Omental fat pad (tissue), 4 donors: ENCODE data around the gene GALNT14. TPM values are rescaled to one million over a fixed set of nuclear protein-coding genes. Genes with fewer than 3 reads are reported as not detected.
"Not testable (repeated sequence)": the region's sequence is repeated elsewhere in the genome, so short reads cannot be mapped to it uniquely, and the experiment has no call there.

Experiments
- ATAC-seq: fragments of 150-250 bp; one replicate; pipeline ENCODE4 v1.9.1; 2016; ENCODE audit warnings: mild to moderate bottlenecking, moderate library complexity; ENCODE audit not compliant: low FRiP score
- DNase-seq: peaks from one replicate; pipeline ENCODE4 v3.0.0-alpha.2; 2019; ENCODE audit warnings: low spot score
- total RNA-seq, 4 donors: library from RNA; depleted of rRNA; stranded (reverse); fragments of >200 nt; gene quantifications; one replicate each; pipeline ENCODE4 v1.1.0, GENCODE V29; 2016
- TF ChIP-seq, protein P1 (sequence below), 3 donors: fragments of 450-650 bp; IDR thresholded peaks; one replicate each; pipeline ENCODE4 v1.5.1; 2016 to 2017; ENCODE audit warnings: antibody characterized with exemption in 3 of 3, mild to moderate bottlenecking in 3 of 3, moderate library complexity in 2 of 3

GALNT14 gene
- total RNA-seq, 4 donors from 2014 or later, result 0.65 to 2.6 (median 2.0) TPM

DNA sequence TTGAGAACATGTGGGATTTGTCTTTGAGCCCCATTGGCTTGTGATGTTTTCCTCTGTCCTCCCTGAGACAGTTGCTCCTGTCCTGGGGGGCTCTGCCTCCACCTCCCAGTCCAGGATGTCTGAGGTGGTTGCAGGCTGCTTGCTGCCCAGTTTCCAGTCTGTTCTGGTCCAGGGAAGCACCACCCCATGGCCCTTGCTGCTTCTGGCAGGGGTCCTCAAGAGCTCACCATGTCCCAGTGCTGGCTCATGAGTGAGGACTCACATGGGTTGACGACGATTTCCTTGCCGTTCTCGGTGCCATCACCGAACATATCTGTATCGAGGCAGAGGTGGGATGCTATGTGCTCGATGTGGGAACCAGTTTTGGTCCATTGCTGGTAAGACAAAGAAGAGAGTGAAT, 227.6 kb downstream of the GALNT14 start:
- TF ChIP-seq, protein P1, sequence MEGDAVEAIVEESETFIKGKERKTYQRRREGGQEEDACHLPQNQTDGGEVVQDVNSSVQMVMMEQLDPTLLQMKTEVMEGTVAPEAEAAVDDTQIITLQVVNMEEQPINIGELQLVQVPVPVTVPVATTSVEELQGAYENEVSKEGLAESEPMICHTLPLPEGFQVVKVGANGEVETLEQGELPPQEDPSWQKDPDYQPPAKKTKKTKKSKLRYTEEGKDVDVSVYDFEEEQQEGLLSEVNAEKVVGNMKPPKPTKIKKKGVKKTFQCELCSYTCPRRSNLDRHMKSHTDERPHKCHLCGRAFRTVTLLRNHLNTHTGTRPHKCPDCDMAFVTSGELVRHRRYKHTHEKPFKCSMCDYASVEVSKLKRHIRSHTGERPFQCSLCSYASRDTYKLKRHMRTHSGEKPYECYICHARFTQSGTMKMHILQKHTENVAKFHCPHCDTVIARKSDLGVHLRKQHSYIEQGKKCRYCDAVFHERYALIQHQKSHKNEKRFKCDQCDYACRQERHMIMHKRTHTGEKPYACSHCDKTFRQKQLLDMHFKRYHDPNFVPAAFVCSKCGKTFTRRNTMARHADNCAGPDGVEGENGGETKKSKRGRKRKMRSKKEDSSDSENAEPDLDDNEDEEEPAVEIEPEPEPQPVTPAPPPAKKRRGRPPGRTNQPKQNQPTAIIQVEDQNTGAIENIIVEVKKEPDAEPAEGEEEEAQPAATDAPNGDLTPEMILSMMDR (IDR thresholded peaks at IDR 0.05), result no peak
- no peak for DNase-seq
- no peak for ATAC-seq

DNA sequence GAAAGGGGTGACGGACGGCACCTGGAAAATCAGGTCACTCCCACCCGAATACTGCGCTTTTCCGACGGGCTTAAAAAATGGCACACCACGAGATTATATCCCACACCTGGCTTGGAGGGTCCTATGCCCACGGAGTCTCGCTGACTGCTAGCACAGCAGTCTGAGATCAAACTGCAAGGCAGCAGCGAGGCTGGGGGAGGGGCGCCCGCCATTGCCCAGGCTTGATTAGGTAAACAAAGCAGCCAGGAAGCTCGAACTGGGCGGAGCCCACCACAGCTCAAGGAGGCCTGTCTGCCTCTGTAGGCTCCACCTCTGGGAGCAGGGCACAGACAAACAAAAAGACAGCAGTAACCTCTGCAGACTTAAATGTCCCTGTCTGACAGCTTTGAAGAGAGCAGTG, 233.8 kb downstream of the GALNT14 start:
- ATAC-seq, result not testable (repeated sequence)

DNA sequence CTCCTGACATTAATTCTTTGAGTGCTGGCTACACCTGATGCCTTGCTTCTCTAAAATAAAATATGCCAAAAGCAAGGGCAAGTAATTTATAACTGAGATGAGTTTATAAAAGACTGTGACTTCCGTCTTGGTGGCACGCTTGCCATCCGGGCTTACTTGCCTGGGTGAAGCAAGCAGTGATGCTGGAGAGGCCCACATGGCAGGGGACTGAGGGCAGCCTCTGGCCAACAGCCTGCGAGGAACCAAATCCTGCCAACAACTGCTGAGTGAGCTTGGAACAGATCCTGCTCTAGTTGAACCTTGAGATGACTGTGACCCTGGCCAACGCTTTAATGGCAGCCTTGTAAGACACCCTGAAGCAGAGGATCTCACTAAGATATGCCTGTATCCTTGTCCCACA, 234.9 kb downstream of the GALNT14 start:
- no peak for ATAC-seq
- DNase-seq, result no peak
- TF ChIP-seq, protein P1 (IDR thresholded peaks at IDR 0.05), result no peak

More for the DNA sequence above, 233.8 kb downstream of the GALNT14 start:
- not testable (repeated sequence) for DNase-seq

DNA sequence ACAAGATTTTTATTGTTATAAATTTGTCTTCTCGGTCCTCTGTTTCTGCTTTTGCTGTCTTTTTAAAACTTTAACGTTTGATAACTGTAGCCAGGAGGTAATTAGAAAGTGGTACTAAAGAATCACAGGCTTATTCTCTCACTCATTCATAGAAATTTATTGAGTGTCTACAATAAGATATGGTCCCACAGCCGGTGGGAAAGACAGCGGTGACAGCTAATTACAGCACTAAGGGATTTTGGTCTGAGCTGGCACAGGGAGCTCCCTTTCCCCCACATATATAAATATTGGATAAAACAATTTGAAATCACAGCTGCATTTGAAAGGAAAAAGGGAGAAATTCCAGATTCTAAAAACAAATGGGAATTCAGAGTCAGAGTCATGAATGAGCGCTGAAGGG, 237.9 kb downstream of the GALNT14 start:
- ATAC-seq, result no peak
- no peak for DNase-seq
- TF ChIP-seq, protein P1 (IDR thresholded peaks at IDR 0.05), result no peak

DNA sequence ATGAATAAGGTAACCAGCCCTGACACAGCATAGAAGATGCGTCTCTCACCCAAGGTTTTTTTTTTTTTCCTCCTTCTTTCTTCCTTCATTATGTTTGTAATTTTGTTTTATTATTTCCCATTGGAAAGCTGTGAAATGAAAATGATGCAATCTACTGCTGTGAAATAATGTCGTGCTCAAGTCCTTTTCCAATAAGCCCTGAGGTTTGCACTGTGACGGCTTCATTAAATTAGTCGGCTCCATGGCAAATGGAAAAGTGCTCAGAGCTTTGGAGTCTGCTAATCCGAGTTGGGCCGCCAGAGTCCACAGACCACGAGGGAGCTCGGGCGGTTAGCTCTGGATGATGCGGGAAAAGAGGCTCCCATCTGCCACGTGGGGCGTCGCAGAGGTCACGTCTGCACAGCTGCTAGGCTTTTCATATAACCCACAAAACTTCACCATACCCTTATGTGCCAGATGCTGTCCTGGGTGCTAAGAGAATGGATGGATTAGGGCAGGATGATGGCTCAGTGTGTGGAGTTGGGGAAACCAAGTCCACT, 238.7 kb downstream of the GALNT14 start:
- no peak for ATAC-seq
- DNase-seq, result no peak
- TF ChIP-seq, protein P1 (IDR thresholded peaks at IDR 0.05), result no peak

DNA sequence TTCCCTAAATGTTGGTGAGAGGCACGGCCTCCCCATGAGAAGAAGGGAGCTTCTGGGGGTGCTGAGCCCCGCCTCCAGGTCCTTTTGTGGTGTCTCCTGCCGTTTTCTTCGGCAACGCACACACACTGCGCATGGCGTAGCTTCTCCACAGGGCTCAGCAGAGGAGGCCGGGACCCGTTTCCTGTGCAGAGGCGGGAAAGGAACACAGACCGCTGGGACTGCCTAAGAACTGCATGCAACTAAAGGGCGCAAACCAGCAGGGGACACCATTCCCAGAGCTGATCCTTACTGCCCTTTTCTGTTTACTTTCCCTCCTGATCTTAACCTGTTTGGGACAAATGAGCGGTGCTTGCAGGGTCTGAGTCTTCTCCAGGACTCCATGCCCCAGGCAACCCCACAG, 240.7 kb downstream of the GALNT14 start:
- DNase-seq (no peak), ATAC-seq (no peak)
- TF ChIP-seq, protein P1 (IDR thresholded peaks at IDR 0.05), result no peak

DNA sequence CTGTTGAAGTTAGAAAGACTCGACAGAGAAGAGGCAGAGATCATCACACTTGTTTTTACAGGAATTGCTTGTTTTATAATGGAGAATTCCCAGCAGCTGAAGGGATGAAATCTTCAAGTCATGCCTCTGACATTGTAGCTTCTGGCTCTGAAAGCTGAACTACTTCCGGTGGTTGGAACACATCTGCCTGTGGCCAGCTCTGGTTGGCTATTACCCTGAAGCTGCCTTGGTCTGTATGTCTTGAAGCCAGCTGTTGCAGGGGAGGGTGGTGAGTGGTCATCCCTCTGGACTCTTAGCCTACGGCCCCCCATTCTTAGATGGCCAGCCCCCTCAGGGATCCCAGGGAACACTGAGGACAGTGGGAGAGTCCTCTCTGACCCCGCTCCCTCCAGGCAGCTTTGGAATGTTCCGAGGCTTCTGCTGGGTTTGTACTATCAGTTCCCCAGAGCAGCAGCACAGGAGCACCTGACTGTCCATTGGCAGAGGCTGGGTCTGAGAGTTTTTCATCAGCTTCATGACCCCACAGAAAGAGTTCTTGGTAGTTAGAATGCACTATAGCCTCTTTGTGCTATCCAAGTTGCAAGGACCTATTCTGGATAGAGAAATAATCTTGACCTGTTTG, 243.6 kb downstream of the GALNT14 start:
- DNase-seq (no peak), ATAC-seq (no peak)
- TF ChIP-seq, protein P1 (IDR thresholded peaks at IDR 0.05), result no peak
